HG02973 (cell line): Measurements from ENCODE around the gene URGCP.
A peak's percentile ranks its signal among the peaks of the same experiment; 100 is the strongest.
"Not testable (repeated sequence)": the region's sequence is repeated elsewhere in the genome, so short reads cannot be mapped to it uniquely, and the experiment has no call there.

Experiments
- ATAC-seq: cut with Tn5 transposase; IDR thresholded peaks from one replicate; pipeline ENCODE4 v1.9.1; 2021; ENCODE audit warnings: moderate library complexity; ENCODE audit not compliant: unreplicated experiment

URGCP gene

DNA sequence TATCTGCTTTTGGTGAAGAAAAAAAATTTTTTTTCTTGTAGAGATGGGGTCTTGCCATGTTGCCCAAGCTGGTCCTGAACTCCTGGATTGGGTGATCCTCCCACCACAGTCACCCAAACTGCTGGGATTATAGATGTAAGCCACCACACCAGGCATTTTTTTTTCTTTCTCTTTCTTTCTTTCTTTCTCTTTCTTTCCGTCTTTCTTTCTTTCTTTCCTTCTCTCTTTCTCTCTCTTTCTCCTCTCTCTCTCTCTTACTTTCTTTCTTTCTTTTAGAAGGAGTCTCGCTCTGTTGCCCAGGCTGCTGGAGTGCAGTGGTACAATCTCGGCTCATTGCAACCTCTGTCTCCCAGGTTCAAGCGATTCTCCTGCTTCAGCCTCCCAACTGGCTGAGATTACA, 16.3 kb upstream of the URGCP start:
- no peak for ATAC-seq

DNA sequence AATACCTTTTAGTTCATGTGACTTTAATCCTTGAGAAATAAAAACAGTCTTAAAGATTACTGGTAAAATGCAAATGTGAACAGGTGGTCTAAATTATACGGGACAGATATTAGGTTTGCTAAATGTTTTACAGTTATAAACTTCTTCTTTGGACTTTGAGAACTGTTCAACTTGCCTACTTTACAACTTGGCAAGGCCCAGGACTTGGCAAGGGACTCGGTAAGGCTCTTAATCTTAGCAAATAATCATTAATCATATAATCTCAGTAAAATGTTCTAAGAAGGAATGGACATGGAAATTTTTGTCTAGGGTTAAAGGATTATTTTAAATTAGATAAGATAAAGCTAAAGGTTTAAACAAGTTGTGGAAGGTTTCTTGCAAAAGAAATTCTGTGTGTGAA, 15.0 kb upstream of the URGCP start:
- ATAC-seq: no peak

DNA sequence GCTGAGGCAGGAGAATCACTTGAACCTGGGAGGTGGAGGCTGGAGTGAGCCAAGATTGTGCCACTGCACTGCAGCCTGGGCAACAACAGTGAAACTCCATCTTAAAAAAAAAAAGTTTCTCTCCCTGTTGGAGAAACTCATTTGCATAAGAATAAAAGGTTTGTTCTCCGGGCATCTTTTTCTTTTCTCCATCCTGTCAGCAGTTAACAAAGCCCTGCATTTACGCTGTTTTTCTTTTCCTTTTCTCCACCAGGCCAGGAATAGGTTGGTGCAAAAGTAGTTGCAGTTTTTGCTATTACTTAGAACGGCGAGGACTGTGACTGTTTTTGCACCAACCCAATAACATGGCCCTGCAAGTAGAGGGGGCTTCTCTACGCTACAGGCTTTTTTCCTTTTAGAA, 9.5 kb upstream of the URGCP start:
- ATAC-seq: no peak

DNA sequence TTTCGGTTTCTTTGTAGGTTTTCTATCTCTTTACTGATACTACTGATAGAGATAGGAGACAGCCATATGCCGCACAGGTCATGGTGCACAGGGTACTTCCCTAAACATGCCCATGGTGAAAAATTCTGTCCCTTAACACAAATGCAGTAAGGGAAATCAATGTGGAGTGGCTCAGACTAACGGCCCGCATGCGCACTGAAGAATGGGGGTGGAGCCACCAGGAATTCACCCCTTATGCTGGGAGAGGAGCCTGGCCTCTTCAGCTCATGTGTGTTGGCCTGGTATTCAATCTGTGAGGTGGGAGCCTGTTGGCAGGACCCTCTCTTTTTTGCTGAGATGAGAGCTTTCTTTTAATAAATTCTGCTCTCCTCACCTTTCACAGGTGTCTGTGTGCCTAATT, 8.4 kb upstream of the URGCP start:
- ATAC-seq: no peak

DNA sequence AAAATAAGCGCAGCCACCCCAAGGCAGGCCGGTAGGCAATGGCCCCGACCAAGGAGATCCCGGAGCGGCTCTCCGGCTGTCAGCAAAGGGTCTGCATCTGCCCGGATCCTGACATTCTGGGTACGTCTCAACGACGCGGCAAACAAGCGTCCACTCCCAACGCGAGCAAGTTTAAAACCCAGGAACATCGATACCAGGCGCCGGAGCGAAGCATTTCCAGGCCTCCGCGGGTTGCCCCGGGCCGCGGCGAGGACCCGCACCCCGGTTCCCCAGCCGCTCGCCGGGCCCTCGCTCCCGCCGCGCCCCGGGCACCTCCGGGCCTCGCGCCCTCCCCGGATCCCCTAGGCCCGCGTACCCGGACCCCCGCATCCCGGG, 453 bp downstream of the URGCP start:
- peak; percentile 42 for ATAC-seq

DNA sequence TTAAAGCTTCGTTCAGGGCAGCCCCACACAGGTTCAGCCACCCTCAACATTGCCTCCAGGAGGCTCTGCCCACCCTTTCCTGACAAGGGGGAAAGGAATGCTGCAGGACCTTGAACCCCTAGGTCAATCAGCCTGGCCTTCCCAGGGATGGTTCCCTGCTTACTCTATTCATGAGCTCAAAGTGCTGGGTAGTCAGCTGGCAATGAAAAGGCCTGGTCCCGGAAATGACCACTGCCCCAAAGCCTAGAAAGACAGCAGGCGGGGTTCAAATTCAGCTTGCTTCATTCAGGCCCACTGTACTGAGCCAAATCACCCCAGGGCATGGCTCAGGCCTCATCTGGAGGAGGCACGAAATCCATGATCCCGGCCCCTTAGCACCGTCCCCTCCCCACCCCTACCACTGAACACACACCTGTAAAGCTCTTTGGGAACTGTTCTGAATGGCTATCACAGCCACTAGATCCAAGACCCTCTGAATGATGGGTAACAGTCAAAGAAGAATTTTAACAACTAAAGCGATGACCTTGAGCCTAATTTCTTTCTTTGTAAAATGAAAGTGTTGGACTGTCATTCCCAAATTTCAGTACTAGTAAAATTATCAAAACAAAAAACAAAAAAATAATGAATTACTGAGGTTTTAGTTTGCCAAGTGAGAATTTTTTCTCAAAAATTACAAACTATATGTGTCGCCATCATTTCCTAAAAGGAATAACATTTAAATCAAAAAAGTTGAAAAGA, 1.0 kb downstream of the URGCP start:
- ATAC-seq: no peak

DNA sequence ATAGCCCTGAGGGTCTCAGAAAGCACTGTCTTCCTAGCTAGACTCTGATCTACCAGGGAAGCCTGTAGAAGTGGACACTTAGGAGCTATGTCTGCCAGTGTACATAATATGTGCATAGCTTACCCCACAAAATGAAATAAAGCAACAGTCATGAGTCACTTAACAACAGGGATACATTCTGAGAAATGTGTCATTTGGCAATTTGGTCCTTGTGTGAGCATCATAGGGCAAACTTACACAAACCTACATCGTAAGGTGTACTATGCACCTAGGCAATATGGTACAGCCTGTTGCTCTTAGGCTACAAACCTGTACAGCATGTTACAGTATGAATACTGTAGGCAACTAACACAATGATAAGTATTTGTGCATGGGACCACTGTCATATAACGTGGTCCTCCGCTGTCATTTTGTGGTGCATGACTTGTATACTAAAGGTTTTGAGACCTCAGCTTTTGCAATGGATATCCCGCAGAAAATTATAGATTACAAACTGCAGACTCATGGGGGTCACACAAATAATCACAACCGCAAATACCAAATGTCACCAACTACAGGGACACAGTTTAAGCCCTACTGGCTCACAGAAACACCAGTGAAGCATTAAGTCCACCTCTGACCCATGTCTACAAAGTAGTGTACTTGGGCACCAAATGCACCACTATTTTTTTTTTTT, 1.7 kb downstream of the URGCP start:
- no peak for ATAC-seq

DNA sequence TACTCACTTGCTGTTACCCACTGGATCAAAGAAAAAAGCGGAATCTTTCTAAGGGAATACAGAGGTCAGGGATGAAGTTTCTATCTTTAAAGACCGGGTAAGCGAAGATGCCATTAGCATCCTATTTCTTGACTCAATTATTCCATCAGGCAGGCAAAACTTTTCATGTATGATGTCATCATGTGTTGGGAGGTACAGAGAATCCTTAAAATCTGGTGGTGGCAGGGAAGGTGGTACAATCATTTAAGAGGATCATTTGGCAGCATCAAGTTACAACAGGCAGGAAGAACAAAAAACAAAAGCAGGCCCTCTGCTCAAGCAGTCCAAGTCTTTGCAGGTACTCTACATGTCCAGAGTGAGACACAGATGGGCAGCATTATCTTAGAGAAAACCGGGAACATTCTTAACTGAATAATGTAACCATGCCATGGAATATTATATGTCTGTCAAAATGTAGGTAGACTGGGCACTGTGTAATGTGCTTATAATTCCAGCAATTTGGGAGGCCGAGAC, 3.8 kb downstream of the URGCP start:
- ATAC-seq: no peak

DNA sequence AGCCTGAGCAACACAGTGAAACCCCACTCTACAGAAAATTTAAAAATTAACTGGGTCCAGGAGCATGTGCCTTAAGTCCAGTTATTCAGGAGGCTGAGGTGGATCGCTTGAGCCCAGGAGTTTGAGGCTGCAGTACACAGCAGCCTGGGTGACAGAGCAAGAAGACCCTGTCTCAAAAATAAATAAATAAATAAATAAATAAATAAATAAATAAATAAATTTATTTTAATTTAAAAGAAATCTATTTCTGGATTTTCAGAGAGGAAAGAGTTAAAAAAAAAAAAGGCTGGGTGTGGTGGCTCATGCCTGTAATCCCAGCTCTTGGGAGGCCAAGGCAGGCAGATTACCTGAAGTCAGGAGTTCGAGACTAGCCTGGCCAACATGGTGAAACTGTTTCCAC, 7.8 kb downstream of the URGCP start:
- not testable (repeated sequence) for ATAC-seq

DNA sequence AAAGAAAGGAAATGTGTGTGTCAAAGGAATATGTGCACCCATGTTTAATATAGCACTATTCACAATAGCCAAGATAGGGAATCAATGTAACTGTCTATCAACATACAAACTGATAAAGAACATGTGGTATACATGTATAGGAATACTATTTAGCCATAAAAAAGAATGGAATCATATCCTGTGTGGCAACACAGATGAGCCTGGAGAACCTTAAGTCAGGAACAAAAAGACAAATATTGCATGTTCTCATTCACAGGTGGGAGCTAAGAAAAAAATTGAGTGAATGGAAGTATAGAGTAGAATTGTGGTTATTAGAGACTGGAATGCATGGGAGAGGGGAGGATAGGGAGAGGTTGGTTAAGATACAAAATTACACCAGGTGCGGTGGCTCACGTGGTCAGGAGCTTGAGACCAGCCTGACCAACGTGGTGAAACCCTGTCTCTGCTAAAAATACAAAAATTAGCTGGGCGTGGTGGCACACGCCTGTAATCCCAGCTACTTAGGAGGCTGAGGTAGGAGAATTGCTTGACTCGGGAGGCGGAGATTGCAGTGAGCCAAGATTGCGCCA, 10.5 kb downstream of the URGCP start:
- ATAC-seq: no peak

DNA sequence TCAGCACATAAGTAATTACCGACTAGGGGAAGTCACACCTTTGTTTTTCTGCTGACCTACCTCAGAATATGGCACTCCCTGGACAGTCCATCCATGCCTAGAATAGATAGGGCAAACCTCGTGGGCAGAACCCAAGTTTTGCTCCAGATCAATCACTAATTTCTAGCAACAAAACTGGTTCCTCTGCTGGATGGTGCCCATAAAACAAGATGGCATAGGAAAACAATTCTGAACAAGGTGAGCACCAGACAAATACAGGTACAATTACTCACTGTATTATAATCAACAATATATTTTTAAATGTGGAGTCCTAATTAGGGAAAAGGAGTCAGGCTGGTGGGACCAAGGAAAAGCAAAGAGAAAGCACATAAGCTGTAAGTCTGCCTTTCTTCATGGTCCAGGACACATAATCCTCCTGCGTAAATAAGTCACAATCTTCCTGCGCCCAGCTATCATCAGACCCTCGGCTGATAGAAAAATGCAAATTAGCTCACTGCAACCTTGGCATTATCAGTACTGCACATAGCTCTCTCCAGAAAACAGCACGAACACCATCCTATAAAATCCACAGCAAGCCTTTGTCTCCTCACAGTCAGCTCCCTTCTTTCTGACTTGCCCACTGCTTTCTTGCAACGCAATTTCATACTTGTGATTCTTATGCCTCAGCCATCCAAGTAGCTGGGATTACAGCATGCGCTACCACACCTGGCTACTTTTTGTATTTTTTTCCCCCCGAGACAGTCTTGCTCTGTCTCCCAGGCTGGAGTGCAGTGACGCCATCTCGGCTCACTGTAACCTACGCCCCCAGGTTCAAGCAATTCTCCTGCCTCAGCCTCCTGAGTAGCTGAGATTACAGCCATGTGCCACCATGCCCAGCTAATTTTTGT, 15.1 kb downstream of the URGCP start:
- no peak for ATAC-seq

DNA sequence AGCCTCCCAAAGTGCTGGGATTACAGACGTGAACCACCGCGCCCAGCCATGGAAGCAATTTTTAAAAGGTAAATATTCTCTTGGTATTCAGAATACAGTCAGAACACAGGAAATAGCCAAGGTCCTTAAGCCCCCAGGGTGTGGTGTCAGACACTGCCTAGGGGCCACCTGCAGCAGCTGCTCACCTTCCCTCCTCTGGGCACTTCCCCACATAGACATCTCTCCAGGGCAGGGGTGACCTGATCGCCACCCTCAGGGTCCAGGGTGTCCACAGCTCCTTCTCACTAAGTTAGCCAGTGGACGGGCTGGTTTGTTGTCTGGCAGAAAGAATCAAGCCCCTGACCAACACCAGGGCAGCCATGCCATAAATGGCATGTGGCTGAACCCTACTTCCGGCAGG, 15.9 kb downstream of the URGCP start:
- ATAC-seq: no peak

DNA sequence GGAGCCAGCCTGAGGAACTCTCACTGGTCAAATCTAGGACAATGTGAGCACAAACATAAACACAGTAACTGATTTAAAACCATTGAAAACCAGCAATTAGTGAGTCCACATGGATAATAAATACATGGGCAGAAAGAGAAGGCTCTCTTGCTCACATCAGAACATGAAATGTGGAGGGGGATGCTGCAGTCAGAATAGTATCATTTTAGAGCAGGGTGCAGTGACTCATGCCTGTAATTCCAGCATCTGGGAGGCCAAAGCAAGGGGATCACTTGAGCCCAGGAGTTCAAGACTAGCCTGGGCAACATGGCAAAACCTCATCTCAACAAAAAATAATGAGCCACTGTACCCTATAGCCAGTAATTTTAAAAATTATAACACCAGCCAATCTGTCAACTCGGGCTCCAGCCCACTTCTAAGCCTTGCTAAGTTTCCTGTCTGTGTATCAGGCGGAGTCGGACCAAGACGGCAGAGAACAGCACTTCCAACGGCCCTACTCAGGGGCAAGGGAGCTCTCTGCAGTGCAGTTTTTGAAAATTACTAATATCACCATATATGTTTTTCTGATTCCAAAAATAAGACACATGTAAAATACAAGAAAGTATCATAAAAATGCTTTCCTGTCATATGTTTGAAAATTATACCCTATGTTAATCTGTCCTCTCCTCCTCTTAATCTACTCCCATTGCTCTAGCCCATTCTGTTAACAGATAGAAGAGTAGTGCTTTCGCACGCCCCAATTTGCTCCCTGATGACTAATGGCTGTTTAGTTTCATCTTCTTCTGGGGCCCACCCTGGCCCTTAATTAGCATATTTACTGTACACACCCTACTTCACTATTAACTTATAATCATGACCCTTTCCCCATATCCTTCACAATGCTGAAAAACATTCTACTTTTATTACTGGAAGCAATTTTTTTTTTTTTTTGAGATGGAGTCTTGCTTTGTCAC, 17.1 kb downstream of the URGCP start:
- ATAC-seq: no peak

DNA sequence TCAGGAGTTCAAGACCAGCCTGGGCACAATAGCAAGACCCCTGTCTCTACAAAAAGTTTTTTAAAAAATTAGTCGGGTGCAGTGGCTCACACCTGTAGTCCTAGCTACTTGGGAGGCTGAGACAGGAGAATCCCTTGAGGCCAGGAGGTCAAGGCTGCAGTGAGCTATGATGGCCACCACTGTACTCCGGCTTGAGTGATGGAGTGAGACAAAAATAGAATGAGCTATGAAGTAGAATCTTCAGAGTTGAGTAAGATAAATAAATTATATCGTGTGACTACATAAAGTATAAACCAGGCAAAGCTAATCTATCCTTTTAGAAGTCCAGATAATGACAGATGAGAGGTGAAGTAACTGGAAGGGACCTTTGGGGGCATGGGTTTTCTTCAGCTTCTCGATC, 21.8 kb downstream of the URGCP start:
- no peak for ATAC-seq

DNA sequence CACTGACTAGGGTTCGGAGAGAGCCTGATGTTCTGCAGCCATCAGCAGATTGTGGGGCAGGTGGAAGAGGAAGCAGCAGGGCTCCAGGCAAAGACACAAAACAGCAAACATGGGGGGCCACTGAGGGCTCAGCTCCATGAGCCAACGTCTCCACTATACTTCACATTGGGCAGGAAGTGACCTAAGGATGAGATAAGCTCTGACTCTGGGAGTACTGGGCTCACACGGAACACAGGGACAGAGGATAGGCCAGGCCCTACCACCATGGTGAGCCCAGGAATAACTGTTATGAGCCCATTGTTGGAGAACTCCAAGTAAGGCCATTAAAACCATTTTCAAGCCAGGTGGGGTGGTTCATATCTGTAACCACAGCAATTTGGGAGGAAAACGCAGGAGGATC, 22.2 kb downstream of the URGCP start:
- no peak for ATAC-seq

DNA sequence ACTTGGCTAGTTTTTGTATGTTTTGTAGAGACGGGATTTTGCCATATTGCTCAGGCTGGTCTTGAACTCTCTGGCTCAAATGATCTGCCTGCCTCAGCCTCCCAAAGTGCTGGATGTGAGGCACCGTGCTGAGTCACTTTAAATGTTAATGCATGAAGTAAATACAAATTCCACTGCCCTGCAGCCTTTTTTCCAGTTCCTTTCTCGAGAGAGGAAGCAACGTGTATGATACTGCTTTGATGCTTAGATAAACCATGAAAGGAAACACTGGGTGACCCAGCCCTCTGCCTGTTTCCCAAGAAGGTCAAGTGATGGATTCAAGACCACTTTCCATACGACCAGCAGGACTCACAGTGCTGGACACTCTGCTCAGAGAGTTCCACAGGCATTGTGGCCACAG, 25.8 kb downstream of the URGCP start:
- no peak for ATAC-seq

DNA sequence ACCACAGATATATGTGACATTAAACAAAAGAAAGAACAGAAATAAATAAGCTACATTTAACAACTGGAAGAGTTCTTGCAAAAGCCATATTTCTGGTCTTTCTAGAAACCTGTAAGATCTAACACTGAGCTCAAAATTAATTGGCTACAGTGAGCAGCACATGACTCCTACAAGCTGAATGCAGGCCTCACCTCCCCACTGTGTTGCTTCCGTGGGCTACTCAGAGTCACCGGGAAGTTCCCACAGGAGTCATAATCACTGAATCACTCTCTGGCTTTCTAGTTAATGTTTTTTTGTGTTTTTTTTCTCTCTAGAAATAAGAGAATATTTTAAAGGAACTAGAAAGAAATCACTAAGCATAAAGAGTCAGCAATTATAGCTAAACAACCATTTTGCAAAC, 26.9 kb downstream of the URGCP start:
- no peak for ATAC-seq

DNA sequence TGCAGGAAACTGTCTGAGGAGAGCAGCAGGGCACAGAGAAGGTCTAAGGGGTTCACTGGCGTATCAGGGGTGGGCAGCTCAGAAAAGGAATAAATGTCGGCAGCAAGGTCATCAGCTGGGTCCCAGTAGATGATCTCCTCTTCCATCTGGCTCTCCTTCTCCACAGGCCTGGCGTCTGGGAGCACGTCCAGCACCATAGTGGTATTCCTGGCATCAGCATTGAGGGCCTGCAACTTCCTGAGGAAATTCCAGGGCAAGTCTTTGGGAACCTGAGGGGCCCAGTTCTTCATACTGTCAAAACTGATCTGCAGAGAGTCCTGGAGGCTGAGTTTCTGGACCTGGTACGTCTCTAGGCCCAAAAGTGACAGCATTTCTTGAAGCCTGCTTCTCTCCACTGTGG, 27.5 kb downstream of the URGCP start:
- no peak for ATAC-seq

DNA sequence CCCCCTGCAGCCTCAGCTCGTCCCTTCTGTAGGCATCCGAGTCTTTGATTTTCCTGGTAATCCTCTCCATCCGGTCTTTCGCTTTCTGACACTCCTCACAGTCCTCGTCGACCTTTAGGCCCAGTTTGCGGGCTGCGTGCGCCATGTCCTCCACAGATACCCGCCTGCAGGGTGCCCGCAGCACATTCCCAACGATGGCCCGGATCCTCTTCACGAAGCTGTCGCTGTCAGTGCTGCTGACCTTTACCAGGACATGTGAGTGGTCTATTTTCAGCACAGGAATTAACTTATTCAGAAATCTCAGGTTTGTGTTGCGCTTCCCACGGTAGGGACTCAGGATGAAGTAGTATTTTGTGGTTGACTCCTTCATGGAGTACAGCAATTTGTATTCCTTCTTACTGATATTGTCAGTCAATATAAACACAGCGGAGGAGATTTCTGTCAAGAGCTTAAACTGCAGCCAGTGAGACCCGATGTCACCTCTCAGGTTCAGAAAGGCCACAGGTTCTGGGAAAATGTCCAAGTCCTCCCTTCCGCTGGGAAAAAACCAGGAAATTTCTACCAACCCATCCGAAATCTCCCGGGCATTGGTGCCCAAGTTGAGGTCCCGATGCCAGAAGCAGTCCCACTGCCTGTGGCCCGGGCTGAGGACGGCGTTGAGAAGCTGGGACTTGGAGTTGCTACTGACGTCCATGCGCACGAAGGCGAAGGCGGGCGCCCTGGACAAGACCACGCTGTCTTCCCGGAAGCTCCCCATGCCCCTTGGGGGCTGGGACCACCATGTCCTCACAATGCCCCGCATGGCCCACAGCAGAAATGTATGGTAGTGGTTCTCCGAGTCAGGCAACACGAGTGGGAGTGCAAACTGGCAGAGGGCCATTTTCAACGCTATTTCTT, 28.2 kb downstream of the URGCP start:
- ATAC-seq: no peak
